Hepatocyte (in vitro differentiated cells): ENCODE data around the gene DYDC1. TPM values are rescaled to one million over a fixed set of nuclear protein-coding genes. Genes with fewer than 3 reads are reported as not detected.

Experiments used
- DNase-seq: peaks from one replicate; pipeline ENCODE4 v3.0.0-alpha.2; 2016; ENCODE audit warnings: low spot score
- H2AFZ ChIP-seq: fragments of 200-600 bp; sonication (generic); 2 replicates; pipeline ENCODE4 v1.6.0; 2016; ENCODE audit warnings: antibody characterized with exemption, mild to moderate bottlenecking
- H3K27ac ChIP-seq: fragments of 200-600 bp; sonication (generic); 2 replicates; pipeline ENCODE4 v1.5.1; 2016; ENCODE audit warnings: mild to moderate bottlenecking
- H3K27me3 ChIP-seq: fragments of 200-600 bp; sonication (generic); 2 replicates; pipeline ENCODE4 v1.6.1; 2016
- H3K36me3 ChIP-seq: fragments of 200-600 bp; sonication (generic); replicated peaks from 2 replicates; pipeline ENCODE4 v1.5.1; 2016; ENCODE audit warnings: low read depth; ENCODE audit not compliant: insufficient read depth
- H3K4me1 ChIP-seq: fragments of 200-600 bp; sonication (generic); 2 replicates; pipeline ENCODE4 v1.5.1; 2016; ENCODE audit warnings: mild to moderate bottlenecking, moderate library complexity; ENCODE audit not compliant: insufficient read depth
- H3K4me2 ChIP-seq: fragments of 200-600 bp; sonication (generic); 2 replicates; pipeline ENCODE4 v1.6.0; 2016
- H3K4me3 ChIP-seq: fragments of 200-600 bp; sonication (generic); 2 replicates; pipeline ENCODE4 v1.5.1; 2016; ENCODE audit warnings: mild to moderate bottlenecking
- H3K79me2 ChIP-seq: fragments of 200-600 bp; sonication (generic); 2 replicates; pipeline ENCODE4 v1.6.0; 2017; ENCODE audit warnings: mild to moderate bottlenecking
- H3K9me2 ChIP-seq: fragments of 200-600 bp; sonication (generic); replicated peaks from 2 replicates; pipeline ENCODE4 v1.6.0; 2017; ENCODE audit warnings: mild to moderate bottlenecking; ENCODE audit not compliant: insufficient read depth
- H3K9me3 ChIP-seq: fragments of 200-600 bp; sonication (generic); 2 replicates; pipeline ENCODE4 v1.5.1; 2016; ENCODE audit warnings: low read depth, mild to moderate bottlenecking
- H4K20me1 ChIP-seq: fragments of 200-600 bp; sonication (generic); 2 replicates; pipeline ENCODE4 v1.6.0; 2016; ENCODE audit warnings: mild to moderate bottlenecking; ENCODE audit not compliant: insufficient read depth, poor library complexity, severe bottlenecking
- EZH2 ChIP-seq: fragments of 200-600 bp; sonication (generic); IDR thresholded peaks from 2 replicates; pipeline ENCODE4 v1.6.1; 2016; ENCODE audit warnings: antibody characterized with exemption, mild to moderate bottlenecking, borderline replicate concordance
- EZH2phosphoT487 ChIP-seq: fragments of 200-600 bp; sonication (generic); IDR thresholded peaks from one replicate; pipeline ENCODE4 v1.6.1; 2018; ENCODE audit warnings: antibody characterized with exemption, mild to moderate bottlenecking, low read depth, moderate library complexity; ENCODE audit not compliant: unreplicated experiment, severe bottlenecking
- WGBS: methylation state at CpG from one replicate; pipeline ENCODE4 v1.1.6; 2016; ENCODE audit warnings: low lambda C conversion rate; ENCODE audit errors: missing lambda C conversion rate; 5-methylcytosine and 5-hydroxymethylcytosine counted together
- polyA plus RNA-seq: library from polyadenylated mRNA; unstranded; fragments of >200 nt; fragmentation: Nextera tagmentation; extraction: Ambion mirVana; gene quantifications from 2 replicates; pipeline ENCODE4 v1.2.1, GENCODE V29; 2016
- total RNA-seq: library from RNA; depleted of rRNA; stranded (reverse); fragments of >200 nt; gene quantifications from 2 replicates; pipeline ENCODE4 v1.2.3, GENCODE V29; 2014
- TF ChIP-seq, protein P1 (sequence below): fragments of 200-600 bp; sonication (generic); IDR thresholded peaks from 2 replicates; pipeline ENCODE4 v1.5.1; 2016; ENCODE audit warnings: antibody characterized with exemption, mild to moderate bottlenecking; ENCODE audit not compliant: poor library complexity

DYDC1 gene
- total and polyA plus RNA-seq, 2 experiments from 2014 or later = not detected

DNA sequence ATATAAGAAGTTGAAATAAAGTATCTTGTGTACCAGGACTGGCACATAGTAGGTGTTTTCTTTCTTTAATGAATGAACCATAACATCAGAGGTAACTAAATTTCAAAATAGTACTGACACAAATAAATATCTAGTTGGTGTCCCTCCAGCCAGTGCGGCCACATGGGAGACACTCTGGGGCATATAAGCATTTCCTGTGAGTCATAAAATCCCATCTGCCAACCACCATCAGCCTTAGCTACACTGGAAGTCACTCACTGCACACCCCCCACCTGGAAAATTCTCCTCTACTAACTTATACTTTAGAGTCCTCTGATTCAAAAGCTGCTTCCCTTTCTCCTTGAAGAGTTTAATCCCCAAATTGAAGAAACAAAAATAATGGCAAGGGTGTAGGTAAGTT is 32.5 kb downstream of the DYDC1 start:
- Histone ChIP-seq H3K4me3 (no peak overlapping the region), H3K4me2 (no peak overlapping the region), H3K79me2 (no peaks in the 10 kb centered on the region), H3K4me1 (no peaks in the 10 kb centered on the region), H3K9me3 (no peaks in the 10 kb centered on the region), H3K27me3 (no peaks in the 10 kb centered on the region), H4K20me1 (no peaks in the 10 kb centered on the region), H3K36me3 (no peaks in the 10 kb centered on the region), H3K27ac (no peak overlapping the region), H2AFZ (no peak overlapping the region), H3K9me2 (no peaks in the 10 kb centered on the region)
- TF ChIP-seq, protein P1, sequence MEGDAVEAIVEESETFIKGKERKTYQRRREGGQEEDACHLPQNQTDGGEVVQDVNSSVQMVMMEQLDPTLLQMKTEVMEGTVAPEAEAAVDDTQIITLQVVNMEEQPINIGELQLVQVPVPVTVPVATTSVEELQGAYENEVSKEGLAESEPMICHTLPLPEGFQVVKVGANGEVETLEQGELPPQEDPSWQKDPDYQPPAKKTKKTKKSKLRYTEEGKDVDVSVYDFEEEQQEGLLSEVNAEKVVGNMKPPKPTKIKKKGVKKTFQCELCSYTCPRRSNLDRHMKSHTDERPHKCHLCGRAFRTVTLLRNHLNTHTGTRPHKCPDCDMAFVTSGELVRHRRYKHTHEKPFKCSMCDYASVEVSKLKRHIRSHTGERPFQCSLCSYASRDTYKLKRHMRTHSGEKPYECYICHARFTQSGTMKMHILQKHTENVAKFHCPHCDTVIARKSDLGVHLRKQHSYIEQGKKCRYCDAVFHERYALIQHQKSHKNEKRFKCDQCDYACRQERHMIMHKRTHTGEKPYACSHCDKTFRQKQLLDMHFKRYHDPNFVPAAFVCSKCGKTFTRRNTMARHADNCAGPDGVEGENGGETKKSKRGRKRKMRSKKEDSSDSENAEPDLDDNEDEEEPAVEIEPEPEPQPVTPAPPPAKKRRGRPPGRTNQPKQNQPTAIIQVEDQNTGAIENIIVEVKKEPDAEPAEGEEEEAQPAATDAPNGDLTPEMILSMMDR = no peak
- TF ChIP-seq EZH2 (no peak), EZH2phosphoT487 (no peak)
- no peak for DNase-seq
- 57% methylated on average over 1 of the region's 1 CpG for WGBS

DNA sequence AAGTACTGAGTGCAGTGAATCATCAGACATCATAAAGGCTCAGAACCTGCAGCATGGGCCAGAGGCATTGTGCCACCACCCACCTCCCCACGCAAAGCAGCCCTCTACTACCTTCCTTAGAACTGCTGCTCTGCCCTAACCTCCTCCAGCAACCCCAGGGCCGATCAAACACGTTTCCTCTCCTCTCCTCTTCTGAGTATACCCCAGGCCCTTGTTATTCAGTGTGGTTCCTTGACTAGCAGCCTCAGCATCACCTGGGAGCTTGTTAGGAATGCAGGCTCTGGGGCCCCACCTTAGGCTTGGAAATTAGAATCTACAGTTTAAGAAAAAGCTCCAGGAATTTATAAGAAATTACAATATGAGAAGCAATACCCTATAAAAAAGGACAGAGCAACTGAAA is 33.2 kb downstream of the DYDC1 start:
- DNase-seq = no peak
- WGBS = 77% methylated on average over 3 of the region's 3 CpGs
- no peaks in the 10 kb centered on the region for H3K36me3 ChIP-seq
- no peaks in the 10 kb centered on the region for H4K20me1 ChIP-seq
- TF ChIP-seq, protein P1 = no peak
- no peak for TF ChIP-seq EZH2
- no peaks in the 10 kb centered on the region for H3K9me3 ChIP-seq
- H3K27me3 ChIP-seq = no peaks in the 10 kb centered on the region
- H3K4me2 ChIP-seq = no peak overlapping the region
- no peak overlapping the region for H3K27ac ChIP-seq
- no peaks in the 10 kb centered on the region for H3K9me2 ChIP-seq
- no peak overlapping the region for H3K4me3 ChIP-seq
- H2AFZ ChIP-seq = no peak overlapping the region
- no peaks in the 10 kb centered on the region for H3K4me1 ChIP-seq
- no peaks in the 10 kb centered on the region for H3K79me2 ChIP-seq

DNA sequence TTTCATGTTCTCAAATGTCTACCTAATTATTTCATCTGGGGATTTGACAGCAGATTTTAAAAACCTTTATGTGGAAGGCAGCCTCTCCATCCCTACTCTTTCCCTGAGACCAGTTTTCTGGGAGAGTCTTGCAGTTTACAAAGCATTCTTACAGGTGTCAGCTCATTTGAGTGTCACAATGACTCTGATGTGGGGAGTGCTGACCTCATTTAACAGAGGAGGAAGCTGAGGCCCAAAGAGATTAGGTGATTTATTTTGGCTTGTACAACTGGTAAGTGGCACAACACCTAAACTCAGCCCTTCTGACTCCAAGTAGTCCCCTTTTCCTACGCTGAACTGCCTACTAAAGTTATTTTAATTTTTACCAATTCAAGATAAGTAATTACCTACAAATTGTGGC is 33.8 kb downstream of the DYDC1 start:
- Histone ChIP-seq H3K9me3 (no peaks in the 10 kb centered on the region), H3K4me2 (no peak overlapping the region), H4K20me1 (no peaks in the 10 kb centered on the region), H3K36me3 (no peaks in the 10 kb centered on the region), H2AFZ (no peak overlapping the region), H3K4me3 (no peak overlapping the region), H3K79me2 (no peaks in the 10 kb centered on the region), H3K27me3 (no peaks in the 10 kb centered on the region), H3K4me1 (no peaks in the 10 kb centered on the region), H3K27ac (no peak overlapping the region), H3K9me2 (no peaks in the 10 kb centered on the region)
- DNase-seq = no peak
- TF ChIP-seq, protein P1 = no peak
- TF ChIP-seq EZH2phosphoT487 (no peak), EZH2 (no peak)
- WGBS = 86% methylated on average over 1 of the region's 1 CpG

DNA sequence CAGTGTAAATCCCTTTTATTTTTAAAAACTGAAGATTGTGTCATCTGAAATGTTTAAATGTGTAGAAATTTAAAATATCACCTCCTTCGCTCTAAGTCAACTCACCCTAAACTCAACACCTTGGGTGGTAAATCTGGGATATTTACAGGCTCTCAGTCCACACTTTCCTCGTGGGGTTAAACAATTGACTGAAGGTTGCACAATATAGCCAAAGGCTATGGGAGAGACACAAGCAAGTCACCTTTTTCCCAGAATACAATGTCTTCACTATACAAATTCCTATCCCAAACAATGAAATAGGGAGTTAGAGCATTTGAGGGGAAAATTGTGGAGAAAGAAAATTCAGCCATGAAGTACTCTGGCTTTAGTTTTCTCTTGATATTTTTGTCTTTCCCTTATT is 34.4 kb downstream of the DYDC1 start:
- Histone ChIP-seq H3K4me1 (no peaks in the 10 kb centered on the region), H3K36me3 (no peaks in the 10 kb centered on the region), H3K9me3 (no peaks in the 10 kb centered on the region), H3K79me2 (no peaks in the 10 kb centered on the region), H3K4me2 (no peak overlapping the region), H2AFZ (no peak overlapping the region), H3K4me3 (no peak overlapping the region), H3K9me2 (no peaks in the 10 kb centered on the region), H3K27ac (no peak overlapping the region), H4K20me1 (no peaks in the 10 kb centered on the region), H3K27me3 (no peaks in the 10 kb centered on the region)
- 63% methylated on average over 2 of the region's 2 CpGs for WGBS
- no peak for DNase-seq
- TF ChIP-seq EZH2 (no peak), EZH2phosphoT487 (no peak)
